ENCODE results near the gene GHRL.

- TF ChIP-seq, protein P1, sequence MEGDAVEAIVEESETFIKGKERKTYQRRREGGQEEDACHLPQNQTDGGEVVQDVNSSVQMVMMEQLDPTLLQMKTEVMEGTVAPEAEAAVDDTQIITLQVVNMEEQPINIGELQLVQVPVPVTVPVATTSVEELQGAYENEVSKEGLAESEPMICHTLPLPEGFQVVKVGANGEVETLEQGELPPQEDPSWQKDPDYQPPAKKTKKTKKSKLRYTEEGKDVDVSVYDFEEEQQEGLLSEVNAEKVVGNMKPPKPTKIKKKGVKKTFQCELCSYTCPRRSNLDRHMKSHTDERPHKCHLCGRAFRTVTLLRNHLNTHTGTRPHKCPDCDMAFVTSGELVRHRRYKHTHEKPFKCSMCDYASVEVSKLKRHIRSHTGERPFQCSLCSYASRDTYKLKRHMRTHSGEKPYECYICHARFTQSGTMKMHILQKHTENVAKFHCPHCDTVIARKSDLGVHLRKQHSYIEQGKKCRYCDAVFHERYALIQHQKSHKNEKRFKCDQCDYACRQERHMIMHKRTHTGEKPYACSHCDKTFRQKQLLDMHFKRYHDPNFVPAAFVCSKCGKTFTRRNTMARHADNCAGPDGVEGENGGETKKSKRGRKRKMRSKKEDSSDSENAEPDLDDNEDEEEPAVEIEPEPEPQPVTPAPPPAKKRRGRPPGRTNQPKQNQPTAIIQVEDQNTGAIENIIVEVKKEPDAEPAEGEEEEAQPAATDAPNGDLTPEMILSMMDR (IDR thresholded peaks at IDR 0.05), result no peak
- TF ChIP-seq POLR2A (IDR thresholded peaks at IDR 0.05), result no peak
These were observed 20.1 kb upstream of the GHRL start for GRCh38 chr3:10312861-10313260.

Data from sigmoid colon (tissue), 3 donors.